ENCODE measurements around the gene NLRP8. TPM values are rescaled to one million over a fixed set of nuclear protein-coding genes. Genes with fewer than 3 reads are reported as not detected.

NLRP8 gene
- total RNA-seq, 1 experiment from 2014 or later, result not detected

GRCh38 chr19:56026769-56027168, 79.1 kb downstream of the NLRP8 start:
- DNase-seq, result no peak
- BruUV-seq (replicated peaks), result no TSS peak
- Mint-ChIP-seq H3K4me3 (ENCODE audit: low read depth, unreplicated experiment) (no peak overlapping the region), H3K27ac (ENCODE audit: unreplicated experiment) (no peak overlapping the region), H3K36me3 (ENCODE audit: insufficient read depth, unreplicated experiment) (no peaks in the 10 kb centered on the region), H3K9me3 (ENCODE audit: low read depth, unreplicated experiment) (peaks cover 9% of the 10 kb centered on the region), H3K4me1 (ENCODE audit: low read depth, unreplicated experiment) (no peaks in the 10 kb centered on the region), H3K27me3 (ENCODE audit: unreplicated experiment) (no peaks in the 10 kb centered on the region)
- CTCF ChIA-PET, result interaction anchor here (1.8 kb wide), 1 partner anchor 306 kb away, joined by 3 read pairs; no protein-coding TSS in a partner anchor
- TF ChIP-seq, protein P1, sequence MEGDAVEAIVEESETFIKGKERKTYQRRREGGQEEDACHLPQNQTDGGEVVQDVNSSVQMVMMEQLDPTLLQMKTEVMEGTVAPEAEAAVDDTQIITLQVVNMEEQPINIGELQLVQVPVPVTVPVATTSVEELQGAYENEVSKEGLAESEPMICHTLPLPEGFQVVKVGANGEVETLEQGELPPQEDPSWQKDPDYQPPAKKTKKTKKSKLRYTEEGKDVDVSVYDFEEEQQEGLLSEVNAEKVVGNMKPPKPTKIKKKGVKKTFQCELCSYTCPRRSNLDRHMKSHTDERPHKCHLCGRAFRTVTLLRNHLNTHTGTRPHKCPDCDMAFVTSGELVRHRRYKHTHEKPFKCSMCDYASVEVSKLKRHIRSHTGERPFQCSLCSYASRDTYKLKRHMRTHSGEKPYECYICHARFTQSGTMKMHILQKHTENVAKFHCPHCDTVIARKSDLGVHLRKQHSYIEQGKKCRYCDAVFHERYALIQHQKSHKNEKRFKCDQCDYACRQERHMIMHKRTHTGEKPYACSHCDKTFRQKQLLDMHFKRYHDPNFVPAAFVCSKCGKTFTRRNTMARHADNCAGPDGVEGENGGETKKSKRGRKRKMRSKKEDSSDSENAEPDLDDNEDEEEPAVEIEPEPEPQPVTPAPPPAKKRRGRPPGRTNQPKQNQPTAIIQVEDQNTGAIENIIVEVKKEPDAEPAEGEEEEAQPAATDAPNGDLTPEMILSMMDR (IDR thresholded peaks at IDR 0.05; ENCODE audit: unreplicated experiment), result no peak
- intact Hi-C loops (cut with micrococcal nuclease; ENCODE audit: unreplicated experiment), result no loop called here

Other genes with a start within 250 kb of the NLRP8 start
- gene NLRP9, start 209.4 kb upstream of the NLRP8 start, total RNA-seq (2022), result not detected in 2 replicates
- not detected in 2 replicates for gene RFPL4A, start 188.7 kb upstream of the NLRP8 start, total RNA-seq (2022)
- gene RFPL4AL1, start 178.7 kb upstream of the NLRP8 start, total RNA-seq (2022), result not detected in 2 replicates
- 0.22 TPM in 1 of 2 replicates, not detected in the other for gene NLRP11, start 115.8 kb upstream of the NLRP8 start, total RNA-seq (2022)
- gene NLRP4, start 111.3 kb upstream of the NLRP8 start, total RNA-seq (2022), result not detected in 2 replicates
- gene NLRP13, start 15.5 kb upstream of the NLRP8 start, total RNA-seq (2022), result not detected in 2 replicates
- gene NLRP5, start 38.9 kb downstream of the NLRP8 start, total RNA-seq (2022), result not detected in 2 replicates
- gene ZNF787, start 173.5 kb downstream of the NLRP8 start, total RNA-seq (2022), result 68.5 and 77.3 TPM in 2 replicates
- gene ZNF444, start 193.5 kb downstream of the NLRP8 start, total RNA-seq (2022), result 78.6 and 79.1 TPM in 2 replicates
- gene GALP, start 228.2 kb downstream of the NLRP8 start, total RNA-seq (2022), result not detected in 2 replicates
- not detected in 2 replicates for gene ZSCAN5B, start 250.0 kb downstream of the NLRP8 start, total RNA-seq (2022)

Measured in Calu3 (cell line).